ENCODE measurements around the gene FSD1. TPM values are rescaled to one million over a fixed set of nuclear protein-coding genes. Genes with fewer than 3 reads are reported as not detected.

The FSD1 gene
- total RNA-seq, 1 experiment from 2014 or later = 13.8 TPM

Other genes with a start within 250 kb of the FSD1 start
- 29.5 and 29.7 TPM in 2 replicates for gene ZBTB7A, start 237.7 kb upstream of the FSD1 start, total RNA-seq (2014; rRNA removed)
- gene MAP2K2, start 180.5 kb upstream of the FSD1 start, total RNA-seq (2014; rRNA removed) = 178 and 191 TPM in 2 replicates
- gene CREB3L3, start 151.0 kb upstream of the FSD1 start, total RNA-seq (2014; rRNA removed) = not detected in 2 replicates
- gene SIRT6, start 122.0 kb upstream of the FSD1 start, total RNA-seq (2014; rRNA removed) = 17.0 and 31.1 TPM in 2 replicates
- 0.13 and 0.17 TPM in 2 replicates for gene ANKRD24, start 121.9 kb upstream of the FSD1 start, total RNA-seq (2014; rRNA removed)
- 0.11 TPM in 1 of 2 replicates, not detected in the other for gene EBI3, start 75.1 kb upstream of the FSD1 start, total RNA-seq (2014; rRNA removed)
- gene YJU2, start 57.5 kb upstream of the FSD1 start, total RNA-seq (2014; rRNA removed) = 16.8 and 24.2 TPM in 2 replicates
- gene SHD, start 25.3 kb upstream of the FSD1 start, total RNA-seq (2014; rRNA removed) = 39.4 and 122 TPM in 2 replicates
- not detected in 2 replicates for gene TMIGD2, start 2.2 kb upstream of the FSD1 start, total RNA-seq (2014; rRNA removed)
- 1.1 and 2.9 TPM in 2 replicates for gene STAP2, start 34.2 kb downstream of the FSD1 start, total RNA-seq (2014; rRNA removed)
- 1.2 and 5.1 TPM in 2 replicates for gene MPND, start 39.0 kb downstream of the FSD1 start, total RNA-seq (2014; rRNA removed)
- gene SH3GL1, start 95.9 kb downstream of the FSD1 start, total RNA-seq (2014; rRNA removed) = 208 and 261 TPM in 2 replicates
- gene CHAF1A, start 98.0 kb downstream of the FSD1 start, total RNA-seq (2014; rRNA removed) = 36.5 and 51.9 TPM in 2 replicates
- 71.9 and 85.3 TPM in 2 replicates for gene UBXN6, start 153.2 kb downstream of the FSD1 start, total RNA-seq (2014; rRNA removed)
- gene HDGFL2, start 167.7 kb downstream of the FSD1 start, total RNA-seq (2014; rRNA removed) = 65.9 and 67.3 TPM in 2 replicates
- under 0.01 TPM in 1 of 2 replicates, not detected in the other for gene PLIN4, start 213.9 kb downstream of the FSD1 start, total RNA-seq (2014; rRNA removed)
- gene PLIN5, start 230.6 kb downstream of the FSD1 start, total RNA-seq (2014; rRNA removed) = 0.06 TPM in 1 of 2 replicates, not detected in the other
- 0.13 TPM in 1 of 2 replicates, not detected in the other for gene LRG1, start 235.4 kb downstream of the FSD1 start, total RNA-seq (2014; rRNA removed)

Measured in LHCN-M2 (cell line).